ENCODE results near the gene KLF7.

DNA sequence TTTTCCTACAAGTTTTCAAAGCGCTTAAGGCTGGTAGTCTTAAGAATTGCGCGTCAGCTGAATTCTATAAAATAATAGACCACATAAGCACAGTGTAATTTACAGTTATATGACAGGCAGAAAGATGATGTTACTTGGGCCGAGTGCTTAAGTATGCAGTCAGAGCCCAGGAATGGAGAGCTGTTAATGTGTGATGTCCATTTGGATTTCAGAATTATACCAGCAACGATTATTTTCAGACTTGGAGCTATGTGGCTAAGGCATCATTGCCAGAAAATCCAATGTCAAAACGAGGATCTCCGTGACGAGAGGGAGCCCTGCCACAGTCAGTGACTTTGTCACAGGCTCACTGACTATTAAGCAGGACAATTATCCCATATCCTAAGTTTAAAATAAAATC, 3.4 kb downstream of the KLF7 start:
- TF ChIP-seq, protein P1, sequence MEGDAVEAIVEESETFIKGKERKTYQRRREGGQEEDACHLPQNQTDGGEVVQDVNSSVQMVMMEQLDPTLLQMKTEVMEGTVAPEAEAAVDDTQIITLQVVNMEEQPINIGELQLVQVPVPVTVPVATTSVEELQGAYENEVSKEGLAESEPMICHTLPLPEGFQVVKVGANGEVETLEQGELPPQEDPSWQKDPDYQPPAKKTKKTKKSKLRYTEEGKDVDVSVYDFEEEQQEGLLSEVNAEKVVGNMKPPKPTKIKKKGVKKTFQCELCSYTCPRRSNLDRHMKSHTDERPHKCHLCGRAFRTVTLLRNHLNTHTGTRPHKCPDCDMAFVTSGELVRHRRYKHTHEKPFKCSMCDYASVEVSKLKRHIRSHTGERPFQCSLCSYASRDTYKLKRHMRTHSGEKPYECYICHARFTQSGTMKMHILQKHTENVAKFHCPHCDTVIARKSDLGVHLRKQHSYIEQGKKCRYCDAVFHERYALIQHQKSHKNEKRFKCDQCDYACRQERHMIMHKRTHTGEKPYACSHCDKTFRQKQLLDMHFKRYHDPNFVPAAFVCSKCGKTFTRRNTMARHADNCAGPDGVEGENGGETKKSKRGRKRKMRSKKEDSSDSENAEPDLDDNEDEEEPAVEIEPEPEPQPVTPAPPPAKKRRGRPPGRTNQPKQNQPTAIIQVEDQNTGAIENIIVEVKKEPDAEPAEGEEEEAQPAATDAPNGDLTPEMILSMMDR (IDR thresholded peaks at IDR 0.05) = no peak
- TF ChIP-seq POLR2A (IDR thresholded peaks at IDR 0.05) = no peak
